HepG2 (cell line): ENCODE results near the gene ALPK3. TPM values are rescaled to one million over a fixed set of nuclear protein-coding genes. Genes with fewer than 3 reads are reported as not detected.

ENCODE experiments used
- ATAC-seq: fragments of 200-7000 bp; cut with Tn5 transposase; 3 replicates; pipeline ENCODE4 v1.9.1; 2020; ENCODE audit warnings: mild to moderate bottlenecking, moderate library complexity
- BruUV-seq: library from RNA; stranded (reverse); fragments of 400-500 nt; replicated peaks from 2 replicates; lab custom pipeline; 2021; lab: Mats Ljungman, UMichigan
- CTCF ChIA-PET: fragments of 300-600 bp; formaldehyde crosslinking; extraction: SDS; loops from one replicate; lab custom pipeline; 2021; ENCODE audit warnings: low total read pairs, inconsistent platforms, low intra/inter-chr PET ratio; lab: Yijun Ruan, JAX
- POLR2A ChIA-PET: fragments of 350-600 bp; sonication (Branson Sonifier 250); formaldehyde crosslinking; loops from one replicate; lab custom pipeline; 2020; ENCODE audit warnings: antibody characterized with exemption, inconsistent platforms; lab: Yijun Ruan, JAX
- DNase-seq: peaks from one replicate; pipeline ENCODE4 v3.0.0-alpha.2; 2015; ENCODE audit warnings: low spot score
- FAIRE-seq: peaks from 3 replicates; lab custom pipeline; 2011; peaks lifted over from hg19 to GRCh38; lab: Jason Lieb, UNC
- H2AFZ ChIP-seq: one replicate; pipeline ENCODE4 v1.6.1; 2011; ENCODE audit warnings: low read length, inconsistent platforms
- H3K27ac ChIP-seq: fragments of 300-600 bp; 3 replicates; pipeline ENCODE4 v1.8.0; 2011; ENCODE audit warnings: mixed run types, mild to moderate bottlenecking, mixed read lengths, low read length, inconsistent platforms; ENCODE audit not compliant: insufficient read depth; ENCODE audit errors: extremely low read length
- H3K27me3 ChIP-seq, 2 experiments: fragments of 200-600 bp in 1 of 2; 2 replicates in 1 of 2; 3 replicates in 1 of 2; pipeline versions ENCODE4 v1.6.0 to v1.8.0; 2011; ENCODE audit warnings: low read length in 2 of 2, mild to moderate bottlenecking in 2 of 2, moderate library complexity in 2 of 2, inconsistent platforms in 1 of 2; ENCODE audit not compliant: insufficient read depth in 2 of 2, control insufficient read depth in 1 of 2
- H3K36me3 ChIP-seq, 2 experiments: fragments of 200-600 bp in 1 of 2; replicated peaks in 1 of 2; 2 replicates in 1 of 2; 3 replicates in 1 of 2; pipeline versions ENCODE4 v1.5.1 to v1.8.0; 2011; ENCODE audit warnings: low read length in 2 of 2, inconsistent platforms in 1 of 2; ENCODE audit not compliant: insufficient read depth in 2 of 2, control insufficient read depth in 1 of 2
- H3K4me1 ChIP-seq: 2 replicates; pipeline ENCODE4 v1.5.1; 2012; ENCODE audit warnings: low read length, inconsistent platforms; ENCODE audit not compliant: insufficient read depth
- H3K4me2 ChIP-seq: 2 replicates; pipeline ENCODE4 v1.6.0; 2011; ENCODE audit warnings: low read depth, low read length, inconsistent platforms
- H3K4me3 ChIP-seq, 3 experiments: fragments of 200-600 bp in 1 of 3; sonication (generic), shearing (Covaris generic) in 1 of 3; replicated peaks in 1 of 3; 2 replicates each; pipeline ENCODE4 v1.5.1; 2011 to 2016; ENCODE audit warnings: low read length in 3 of 3, inconsistent platforms in 2 of 3, low read depth in 2 of 3, mild to moderate bottlenecking in 2 of 3, control low read depth in 1 of 3, mixed read lengths in 1 of 3; ENCODE audit not compliant: insufficient read depth in 1 of 3
- H3K79me2 ChIP-seq: one replicate; pipeline ENCODE4 v1.6.1; 2011; ENCODE audit warnings: low read length, inconsistent platforms; ENCODE audit not compliant: insufficient read depth
- H3K9ac ChIP-seq: 2 replicates; pipeline ENCODE4 v1.6.0; 2011; ENCODE audit warnings: mild to moderate bottlenecking, low read depth, low read length, inconsistent platforms; ENCODE audit not compliant: insufficient read depth
- H3K9me3 ChIP-seq: 2 replicates; pipeline ENCODE4 v1.5.1; 2012; ENCODE audit warnings: mild to moderate bottlenecking, low read length
- H4K20me1 ChIP-seq: 2 replicates; pipeline ENCODE4 v1.6.0; 2011; ENCODE audit warnings: inconsistent platforms, mild to moderate bottlenecking, low read length, moderate library complexity; ENCODE audit not compliant: insufficient read depth
- AHR ChIP-seq: IDR thresholded peaks from 2 replicates; pipeline ENCODE4 v1.6.1; 2018; ENCODE audit warnings: missing genetic modification reagents, missing compliant biosample characterization
- ARID2 ChIP-seq: sonication (generic); formaldehyde crosslinking; IDR thresholded peaks from 2 replicates; pipeline ENCODE4 v1.8.1; 2022; ENCODE audit warnings: mild to moderate bottlenecking, missing genetic modification reagents, borderline replicate concordance
- ATF7 ChIP-seq, 2 experiments: fragments of 450-650 bp in 1 of 2; sonication (generic) in 1 of 2; formaldehyde crosslinking in 1 of 2; IDR thresholded peaks; 2 replicates each; pipeline versions ENCODE4 v1.4.0 to v1.6.1; 2016 to 2020; ENCODE audit warnings: antibody characterized with exemption in 1 of 2, mild to moderate bottlenecking in 1 of 2, missing genetic modification reagents in 1 of 2
- CCDC6 ChIP-seq: sonication (generic); formaldehyde crosslinking; IDR thresholded peaks from 2 replicates; pipeline ENCODE4 v1.8.1; 2022; ENCODE audit warnings: mild to moderate bottlenecking, missing genetic modification reagents, moderate library complexity
- KLF6 ChIP-seq: IDR thresholded peaks from 2 replicates; pipeline ENCODE4 v1.8.0; 2016; ENCODE audit warnings: missing biosample characterization, missing genetic modification reagents
- MAFG ChIP-seq: sonication (generic); formaldehyde crosslinking; IDR thresholded peaks from 2 replicates; pipeline ENCODE4 v1.5.1; 2020; ENCODE audit warnings: mild to moderate bottlenecking, missing genetic modification reagents
- POLR2AphosphoS5 ChIP-seq: IDR thresholded peaks from 2 replicates; pipeline ENCODE4 v1.6.1; 2012; ENCODE audit warnings: low read depth, low read length
- RFX3 ChIP-seq: IDR thresholded peaks from 2 replicates; pipeline ENCODE4 v1.6.1; 2016; ENCODE audit warnings: missing biosample characterization, missing genetic modification reagents
- TEF ChIP-seq: sonication (generic); formaldehyde crosslinking; IDR thresholded peaks from 2 replicates; pipeline ENCODE4 v1.5.0; 2020; ENCODE audit warnings: missing genetic modification reagents
- TGIF2 ChIP-seq: IDR thresholded peaks from 2 replicates; pipeline ENCODE4 v1.6.1; 2016; ENCODE audit warnings: control low read depth, missing compliant biosample characterization
- TSC22D2 ChIP-seq: sonication (generic); formaldehyde crosslinking; IDR thresholded peaks from 2 replicates; pipeline ENCODE4 v1.5.1; 2020; ENCODE audit warnings: missing genetic modification reagents, mild to moderate bottlenecking, borderline replicate concordance
- whole genome bisulfite sequencing: methylation state at CpG from one replicate; pipeline ENCODE4 v1.1.6; 2017; ENCODE audit warnings: low lambda C conversion rate; 5-methylcytosine and 5-hydroxymethylcytosine counted together
- in situ Hi-C: cut with HindIII; loops from 2 replicates; pipeline ENCODE4 v1.10.0; 2017; ENCODE audit warnings: low pct_unique_long_range_greater_than_20kb; ENCODE audit not compliant: extremely low pct_ligation_motif_present
- intact Hi-C: fragments of 100-400 bp; cut with micrococcal nuclease; formaldehyde crosslinking; loops from one replicate; pipeline ENCODE4 v1.10.0; 2022; ENCODE audit not compliant: unreplicated experiment
- polyA plus RNA-seq, 8 experiments: library from polyadenylated mRNA; depleted of rRNA in 3 of 8; stranded (reverse) in 7 of 8; unstranded in 1 of 8; fragments of >200 nt; fragmentation: Illumina TruSeq in 4 of 8; extraction: Trizol in 4 of 8; gene quantifications; 2 replicates each; pipeline versions ENCODE4 v1.2.1 to v1.2.3, GENCODE V29; 2011 to 2016; ENCODE audit warnings: low read depth in 4 of 8, missing spikeins in 1 of 8, mixed read lengths in 1 of 8; ENCODE audit not compliant: insufficient read depth in 1 of 8
- total RNA-seq, 5 experiments: library from RNA; depleted of rRNA; stranded (reverse); fragments of >200 nt; fragmentation: Illumina TruSeq; extraction: Trizol; gene quantifications; 2 replicates each; pipeline ENCODE4 v1.2.3, GENCODE V29; 2016; ENCODE audit warnings: low read depth in 1 of 5

ALPK3 gene
- total and polyA plus RNA-seq, 2 of the 13 experiments (the other 11 are each of a cell fraction or from before 2014, with no cell fraction given) = 0.04 to 0.42 TPM

GRCh38 chr15:84898761-84899160, 81.6 kb downstream of the ALPK3 start (continued):
- no peak for TF ChIP-seq KLF6 (CRISPR knock-in tag)

GRCh38 chr15:84899750-84900149, 82.6 kb downstream of the ALPK3 start:
- Histone ChIP-seq H3K9ac (no peak overlapping the region), H3K36me3 (no peaks in the 10 kb centered on the region)
- no peak for FAIRE-seq
- TF ChIP-seq ATF7 (IDR thresholded peaks at IDR 0.05) (no peak), ATF7 (CRISPR knock-in tag; IDR thresholded peaks at IDR 0.05) (no peak), POLR2AphosphoS5 (no peak), RFX3 (CRISPR knock-in tag) (no peak), TEF (no peak)
- TF ChIP-seq, all 625 proteins: peak for 0
- no peaks in the 10 kb centered on the region for H4K20me1 ChIP-seq
- in situ Hi-C loops (no loop called here), intact Hi-C loops (no loop called here)
- H3K27ac ChIP-seq = no peak overlapping the region
- H3K4me3 ChIP-seq = no peak overlapping the region
- no peaks in the 10 kb centered on the region; the same call in 1 of the 2 replicates for H3K4me1 ChIP-seq
- ChIA-PET POLR2A (no interaction called here), CTCF (no interaction called here)
- WGBS = 81% methylated on average over 7 of the region's 7 CpGs
- no TSS peak for BruUV-seq
- H3K4me2 ChIP-seq = no peak overlapping the region
- H3K27me3 ChIP-seq = no peaks in the 10 kb centered on the region
- no peak overlapping the region for H2AFZ ChIP-seq
- DNase-seq = no peak
- H3K79me2 ChIP-seq = no peaks in the 10 kb centered on the region
- H3K9me3 ChIP-seq = no peaks in the 10 kb centered on the region
- ATAC-seq = no peak

- 61% methylated on average over 2 of the region's 2 CpGs for WGBS
- Histone ChIP-seq H4K20me1 (no peaks in the 10 kb centered on the region), H3K79me2 (no peaks in the 10 kb centered on the region), H3K4me2 (no peak overlapping the region), H3K9ac (no peak overlapping the region), H3K27me3 (no peaks in the 10 kb centered on the region), H3K27ac (no peak overlapping the region), H3K36me3 (no peaks in the 10 kb centered on the region), H3K4me3 (no peak overlapping the region), H2AFZ (no peak overlapping the region), H3K9me3 (no peaks in the 10 kb centered on the region), H3K4me1 (peaks cover under 1% of the 10 kb centered on the region; the same call in 1 of the 2 replicates)
- DNase-seq (no peak), FAIRE-seq (no peak), ATAC-seq (no peak)
- POLR2A ChIA-PET = no interaction called here
- TF ChIP-seq TSC22D2 (CRISPR knock-in tag) (no peak), ARID2 (CRISPR knock-in tag) (no peak), CCDC6 (CRISPR knock-in tag) (no peak), MAFG (CRISPR knock-in tag) (no peak), TGIF2 (no peak), AHR (CRISPR knock-in tag) (no peak)
- in situ Hi-C loops = no loop called here
- CTCF ChIA-PET = no interaction called here
- no TSS peak for BruUV-seq
- intact Hi-C loops = no loop called here
These were observed 84.4 kb downstream of the ALPK3 start for GRCh38 chr15:84901540-84901939.
